ENCODE results near the gene HMSD.

HMSD gene

DNA sequence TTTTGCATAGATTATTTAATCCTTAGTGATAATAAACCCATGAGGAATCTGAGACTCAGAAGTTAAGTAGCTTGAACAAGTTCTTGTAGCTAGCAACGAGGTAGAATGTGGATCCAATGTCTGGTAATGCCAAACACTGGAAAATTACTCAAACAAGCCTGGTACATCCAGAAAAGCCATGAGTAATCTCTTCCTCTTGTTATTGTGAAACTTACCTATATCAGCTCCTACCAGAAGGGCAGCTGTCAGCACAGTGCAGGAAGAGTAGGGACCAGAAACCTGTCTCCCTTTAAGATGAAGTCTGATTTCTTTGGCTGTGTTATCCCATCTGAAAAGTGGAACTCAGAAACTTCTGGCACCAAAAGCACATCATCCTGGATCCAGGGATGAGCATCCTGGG is 13.0 kb downstream of the HMSD start:
- Histone ChIP-seq H3K4me3 (ENCODE audit: low read length) (no peak overlapping the region), H3K9me3 (ENCODE audit: control insufficient read depth, low read length) (no peaks in the 10 kb centered on the region), H3K36me3 (ENCODE audit: control insufficient read depth, insufficient read depth, low read length) (no peaks in the 10 kb centered on the region), H3K27me3 (ENCODE audit: control insufficient read depth, insufficient read depth, low read length) (peaks cover 4% of the 10 kb centered on the region), H3K9ac (ENCODE audit: low read length) (no peak overlapping the region), H3K4me1 (ENCODE audit: control insufficient read depth, insufficient read depth, low read length) (peaks cover 4% of the 10 kb centered on the region)

DNA sequence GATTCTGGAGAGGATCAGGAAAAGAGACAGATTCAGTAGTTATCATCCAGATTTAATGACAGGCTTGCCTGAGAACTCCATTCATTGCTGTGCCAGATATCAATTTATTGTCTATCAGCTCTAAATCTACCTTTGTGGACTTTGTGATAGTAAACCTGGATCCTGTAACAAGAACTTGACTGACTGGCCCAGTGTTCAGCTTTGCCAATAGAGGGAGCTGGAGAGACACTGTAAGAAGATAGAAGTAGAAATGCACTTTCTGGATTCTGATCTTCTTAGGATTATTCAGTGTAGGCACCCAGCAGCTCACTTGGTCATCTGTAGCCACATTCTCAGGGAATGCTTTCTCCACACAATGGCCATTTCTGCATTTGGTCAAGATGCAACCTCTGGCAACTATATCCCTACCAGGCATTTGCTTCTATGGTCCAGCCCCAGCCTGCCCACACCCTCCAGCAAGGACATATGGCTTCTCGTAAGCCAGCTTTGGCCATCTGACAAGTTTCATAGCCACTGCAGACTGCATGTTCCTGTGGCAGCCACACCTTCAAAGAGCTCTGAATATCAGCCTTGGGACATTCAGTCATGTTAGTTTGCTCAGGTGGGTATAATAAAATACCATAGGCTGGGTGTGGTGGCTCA is 14.6 kb downstream of the HMSD start:
- Histone ChIP-seq H3K9me3 (ENCODE audit: control insufficient read depth, low read length) (no peaks in the 10 kb centered on the region), H3K36me3 (ENCODE audit: control insufficient read depth, insufficient read depth, low read length) (no peaks in the 10 kb centered on the region), H3K4me1 (ENCODE audit: control insufficient read depth, insufficient read depth, low read length) (peaks cover 4% of the 10 kb centered on the region), H3K9ac (ENCODE audit: low read length) (no peak overlapping the region), H3K4me3 (ENCODE audit: low read length) (no peak overlapping the region), H3K27me3 (ENCODE audit: control insufficient read depth, insufficient read depth, low read length) (peaks cover 4% of the 10 kb centered on the region)

DNA sequence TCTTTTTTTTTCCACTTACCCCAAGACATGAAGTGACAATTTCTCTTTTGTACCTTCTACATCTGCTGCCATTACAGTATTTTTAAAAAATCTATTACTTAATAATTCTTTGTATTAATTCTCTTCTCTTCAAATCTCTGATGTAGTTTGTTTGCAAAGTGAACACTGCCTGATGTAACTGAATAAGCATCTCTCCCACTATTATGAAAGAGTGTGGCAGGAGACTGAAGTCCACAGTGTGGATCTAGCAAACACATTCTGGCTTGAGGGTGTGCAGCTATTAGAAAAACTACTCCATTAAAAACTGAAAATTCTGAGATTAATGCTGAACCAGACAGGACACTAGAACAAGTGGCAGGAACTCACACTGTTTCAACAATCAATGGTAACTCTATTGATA is 15.8 kb downstream of the HMSD start:
- no peak overlapping the region for H3K9ac ChIP-seq (ENCODE audit: low read length)
- H3K4me1 ChIP-seq (ENCODE audit: control insufficient read depth, insufficient read depth, low read length) = peaks cover 9% of the 10 kb centered on the region
- H3K27me3 ChIP-seq (ENCODE audit: control insufficient read depth, insufficient read depth, low read length) = peaks cover 4% of the 10 kb centered on the region
- no peak overlapping the region for H3K4me3 ChIP-seq (ENCODE audit: low read length)
- H3K9me3 ChIP-seq (ENCODE audit: control insufficient read depth, low read length) = no peaks in the 10 kb centered on the region
- H3K36me3 ChIP-seq (ENCODE audit: control insufficient read depth, insufficient read depth, low read length) = no peaks in the 10 kb centered on the region

DNA sequence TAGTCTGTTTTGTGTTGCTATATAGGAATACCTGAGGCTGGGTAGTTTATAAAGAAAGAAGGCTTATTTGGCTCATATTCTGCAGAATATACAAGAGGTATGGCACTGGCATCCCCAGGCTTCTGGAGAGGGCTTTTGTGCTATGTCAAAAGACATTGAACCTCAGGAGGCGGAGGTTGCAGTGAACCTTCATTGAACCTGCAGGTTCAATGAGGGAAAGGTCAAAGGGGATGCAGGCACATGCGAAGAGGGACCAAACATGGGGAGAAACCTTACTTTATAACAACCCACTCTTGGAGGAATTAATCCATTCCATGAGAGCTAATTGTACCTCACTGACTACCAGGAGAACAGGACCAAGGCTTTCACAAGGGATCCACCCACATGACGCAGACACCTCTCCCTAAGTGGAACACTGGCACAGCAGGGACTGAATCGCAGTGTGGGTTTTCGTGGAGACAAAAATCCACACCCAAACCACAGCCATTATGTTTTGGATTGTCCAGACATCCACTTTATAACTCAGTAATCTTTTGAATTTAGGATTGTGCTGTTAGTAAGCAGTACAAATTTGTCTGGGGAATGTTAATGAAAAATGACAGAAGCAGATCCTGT is 16.7 kb downstream of the HMSD start:
- H3K27me3 ChIP-seq (ENCODE audit: control insufficient read depth, insufficient read depth, low read length) = peaks cover 4% of the 10 kb centered on the region
- no peak overlapping the region for H3K9ac ChIP-seq (ENCODE audit: low read length)
- no peaks in the 10 kb centered on the region for H3K9me3 ChIP-seq (ENCODE audit: control insufficient read depth, low read length)
- no peaks in the 10 kb centered on the region for H3K36me3 ChIP-seq (ENCODE audit: control insufficient read depth, insufficient read depth, low read length)
- H3K4me3 ChIP-seq (ENCODE audit: low read length) = no peak overlapping the region
- H3K4me1 ChIP-seq (ENCODE audit: control insufficient read depth, insufficient read depth, low read length) = peaks cover 10% of the 10 kb centered on the region

DNA sequence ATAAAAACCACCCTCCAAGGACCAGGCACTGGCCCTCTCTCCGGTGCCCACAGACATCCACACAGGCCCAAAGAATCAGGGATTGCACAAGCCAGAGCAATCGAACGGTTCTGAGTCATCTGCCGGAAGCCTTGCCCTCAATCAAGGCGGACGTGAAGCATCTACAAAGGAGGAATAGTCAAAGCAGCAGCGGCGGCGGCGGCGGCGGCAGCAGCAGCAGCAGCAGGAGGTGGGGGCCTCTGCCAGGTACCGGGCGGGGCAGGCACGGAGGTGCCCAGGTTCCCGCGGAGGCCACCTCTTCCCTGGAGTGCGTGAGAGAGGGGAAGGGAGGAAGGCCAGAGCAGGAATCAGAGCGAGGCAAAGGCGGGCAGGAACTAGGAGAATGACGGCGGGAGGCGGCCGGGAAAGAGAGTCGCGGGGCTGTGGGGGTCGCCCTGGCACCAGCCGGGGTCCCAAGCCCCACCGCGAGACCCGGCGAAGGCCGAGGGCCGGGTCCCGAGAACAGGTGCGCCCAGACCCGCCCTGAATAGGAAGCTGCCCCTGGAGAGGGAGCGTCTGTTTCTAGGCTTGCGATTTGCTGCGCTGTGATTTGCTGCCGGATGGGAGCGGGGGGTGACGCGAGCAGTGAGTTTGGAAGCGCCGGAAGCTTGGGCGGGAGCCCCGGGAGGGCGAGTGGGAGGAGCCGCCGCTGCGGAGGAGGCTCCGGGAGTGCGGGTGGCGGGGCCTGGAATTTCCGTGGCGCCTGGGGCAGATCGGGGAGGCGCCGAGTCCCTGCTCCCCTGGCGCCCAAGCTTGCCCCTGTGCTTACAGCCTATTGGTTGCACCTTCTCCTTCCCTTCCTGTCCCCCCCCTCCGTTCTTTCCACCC is 21.1 kb downstream of the HMSD start, which contains the start of gene SERPINB8:
SERPINB8 (plus strand) TSS at position 140 of the 867 bp plus-strand sequence. CDS start 8,228 bp downstream, outside the sequence.
- Histone ChIP-seq H3K9me3 (ENCODE audit: control insufficient read depth, low read length) (no peaks in the 10 kb centered on the region), H3K9ac (ENCODE audit: low read length) (peak within 1 kb of the TSS; percentile 92), H3K4me1 (ENCODE audit: control insufficient read depth, insufficient read depth, low read length) (peaks cover 13% of the 10 kb centered on the region), H3K36me3 (ENCODE audit: control insufficient read depth, insufficient read depth, low read length) (no peaks in the 10 kb centered on the region), H3K27me3 (ENCODE audit: control insufficient read depth, insufficient read depth, low read length) (no peaks in the 10 kb centered on the region), H3K4me3 (ENCODE audit: low read length) (peak within 1 kb of the TSS; percentile 51)

DNA sequence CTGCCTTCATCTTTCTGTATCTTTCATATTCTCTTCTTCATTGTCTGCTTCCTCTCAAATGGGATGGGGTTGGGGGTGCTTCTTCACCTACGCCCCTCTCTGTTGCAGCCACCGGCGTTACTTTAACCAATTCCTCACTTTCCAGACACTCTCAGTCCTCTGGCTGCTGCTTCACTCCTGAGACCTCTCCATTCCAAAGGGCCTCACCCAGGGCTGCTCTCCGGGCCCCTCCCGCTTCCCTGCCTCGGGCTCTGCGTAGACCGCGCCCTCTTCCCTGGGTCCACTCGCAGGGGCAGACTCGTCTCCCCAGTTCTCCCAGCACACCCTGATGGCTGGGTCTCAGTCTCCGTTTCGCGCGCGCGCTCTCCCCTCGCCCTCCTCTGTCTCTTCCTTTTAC is 21.7 kb downstream of the HMSD start:
- H3K27me3 ChIP-seq (ENCODE audit: control insufficient read depth, insufficient read depth, low read length) = no peaks in the 10 kb centered on the region
- peak overlapping the region; percentile 92 for H3K9ac ChIP-seq (ENCODE audit: low read length)
- H3K4me3 ChIP-seq (ENCODE audit: low read length) = peak overlapping the region; percentile 51
- H3K9me3 ChIP-seq (ENCODE audit: control insufficient read depth, low read length) = no peaks in the 10 kb centered on the region
- no peaks in the 10 kb centered on the region for H3K36me3 ChIP-seq (ENCODE audit: control insufficient read depth, insufficient read depth, low read length)
- peaks cover 13% of the 10 kb centered on the region for H3K4me1 ChIP-seq (ENCODE audit: control insufficient read depth, insufficient read depth, low read length)

DNA sequence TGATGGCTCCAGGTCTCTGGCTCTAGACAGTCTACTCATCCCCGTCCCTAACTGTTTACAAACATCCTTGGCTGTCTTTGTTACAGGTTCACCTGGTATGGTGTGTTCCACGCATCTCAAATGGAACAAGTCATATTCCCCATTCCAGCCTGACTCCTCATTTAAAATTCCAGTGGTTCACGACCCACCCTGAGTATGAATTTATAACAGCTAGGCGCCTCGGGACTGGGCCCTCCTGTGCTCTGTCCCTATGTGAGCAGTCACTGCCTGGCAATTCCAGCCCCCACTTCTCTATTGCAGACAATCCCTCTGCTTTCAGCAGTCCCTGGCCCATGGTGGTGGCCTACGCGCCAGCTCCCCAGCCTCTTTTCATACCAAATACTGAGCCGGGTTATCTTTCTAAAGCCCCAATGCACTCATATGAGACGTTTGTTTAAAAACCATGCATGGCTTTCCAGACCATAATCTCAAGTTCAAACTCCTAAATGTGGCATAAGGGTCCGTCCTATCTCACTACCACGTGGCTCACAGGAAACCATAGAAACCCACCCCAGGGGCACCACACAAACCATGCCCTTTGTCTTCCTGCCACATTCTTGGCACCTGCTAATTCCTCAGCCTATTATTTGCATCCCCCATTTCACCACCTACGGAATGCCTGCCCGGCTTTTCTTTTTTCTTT is 22.4 kb downstream of the HMSD start:
- no peak overlapping the region for H3K4me3 ChIP-seq (ENCODE audit: low read length)
- H3K27me3 ChIP-seq (ENCODE audit: control insufficient read depth, insufficient read depth, low read length) = no peaks in the 10 kb centered on the region
- peaks cover 13% of the 10 kb centered on the region for H3K4me1 ChIP-seq (ENCODE audit: control insufficient read depth, insufficient read depth, low read length)
- H3K9me3 ChIP-seq (ENCODE audit: control insufficient read depth, low read length) = no peaks in the 10 kb centered on the region
- H3K9ac ChIP-seq (ENCODE audit: low read length) = peak overlapping the region; percentile 92
- H3K36me3 ChIP-seq (ENCODE audit: control insufficient read depth, insufficient read depth, low read length) = no peaks in the 10 kb centered on the region

DNA sequence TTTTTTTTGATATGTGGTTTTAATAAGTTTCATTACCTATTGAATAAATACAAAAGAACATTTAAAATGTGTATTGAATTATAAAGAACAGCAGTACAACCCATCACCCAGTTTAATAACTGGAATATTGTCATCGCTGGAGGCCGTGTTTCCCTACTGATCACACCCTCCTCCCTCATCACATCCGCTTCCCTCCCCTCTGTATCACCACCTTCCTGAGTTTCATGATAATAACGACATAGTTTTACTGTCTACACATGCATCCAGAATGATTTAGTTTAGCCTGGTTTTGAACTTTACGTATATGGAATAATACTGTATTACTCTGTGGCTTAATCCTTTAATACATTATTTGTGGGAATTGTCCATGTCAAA is 22.9 kb downstream of the HMSD start:
- no peak overlapping the region for H3K9ac ChIP-seq (ENCODE audit: low read length)
- H3K4me1 ChIP-seq (ENCODE audit: control insufficient read depth, insufficient read depth, low read length) = peaks cover 13% of the 10 kb centered on the region
- no peaks in the 10 kb centered on the region for H3K27me3 ChIP-seq (ENCODE audit: control insufficient read depth, insufficient read depth, low read length)
- H3K36me3 ChIP-seq (ENCODE audit: control insufficient read depth, insufficient read depth, low read length) = no peaks in the 10 kb centered on the region
- H3K9me3 ChIP-seq (ENCODE audit: control insufficient read depth, low read length) = no peaks in the 10 kb centered on the region
- H3K4me3 ChIP-seq (ENCODE audit: low read length) = no peak overlapping the region

DNA sequence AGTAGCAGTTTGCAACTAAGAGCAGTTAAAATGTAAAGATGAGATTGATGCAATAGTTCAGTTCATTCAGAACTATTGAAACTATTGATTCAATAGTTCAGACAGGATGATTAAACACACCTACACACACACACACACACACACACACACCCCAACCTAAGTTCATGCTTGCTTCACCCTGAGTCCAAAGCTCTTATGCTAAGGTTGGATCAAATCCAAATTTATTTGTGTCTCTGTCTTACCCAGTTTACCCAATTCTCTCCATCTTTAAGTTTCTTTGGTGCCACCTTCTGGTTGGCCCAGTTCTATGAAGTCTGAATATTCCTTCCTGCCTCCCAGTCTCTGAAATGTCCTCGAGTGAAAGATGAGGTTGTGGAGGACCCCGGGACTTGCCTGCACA is 25.9 kb downstream of the HMSD start:
- peaks cover 8% of the 10 kb centered on the region for H3K4me1 ChIP-seq (ENCODE audit: control insufficient read depth, insufficient read depth, low read length)
- no peaks in the 10 kb centered on the region for H3K9me3 ChIP-seq (ENCODE audit: control insufficient read depth, low read length)
- H3K4me3 ChIP-seq (ENCODE audit: low read length) = no peak overlapping the region
- H3K9ac ChIP-seq (ENCODE audit: low read length) = no peak overlapping the region
- H3K36me3 ChIP-seq (ENCODE audit: control insufficient read depth, insufficient read depth, low read length) = no peaks in the 10 kb centered on the region
- no peaks in the 10 kb centered on the region for H3K27me3 ChIP-seq (ENCODE audit: control insufficient read depth, insufficient read depth, low read length)

DNA sequence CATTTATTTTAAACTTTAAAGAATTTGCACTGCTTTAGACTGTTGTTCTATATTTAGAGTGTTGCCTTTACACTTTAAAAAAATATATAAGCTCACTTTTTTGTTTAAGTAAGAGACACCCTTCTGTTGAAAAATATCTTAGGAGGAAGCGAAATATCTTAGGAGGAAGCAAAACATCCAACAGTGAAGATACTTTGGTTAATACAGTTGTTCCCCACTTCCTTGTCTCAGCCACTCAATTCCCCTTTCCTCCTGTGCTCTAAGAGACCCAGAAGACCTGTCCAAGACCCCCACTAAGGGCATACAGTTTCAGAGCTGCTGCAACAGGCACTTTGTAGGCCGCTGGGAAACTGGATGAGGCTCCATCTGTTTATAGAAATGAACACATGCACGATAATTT is 26.5 kb downstream of the HMSD start:
- Histone ChIP-seq H3K27me3 (ENCODE audit: control insufficient read depth, insufficient read depth, low read length) (no peaks in the 10 kb centered on the region), H3K9ac (ENCODE audit: low read length) (no peak overlapping the region), H3K4me3 (ENCODE audit: low read length) (no peak overlapping the region), H3K36me3 (ENCODE audit: control insufficient read depth, insufficient read depth, low read length) (no peaks in the 10 kb centered on the region), H3K9me3 (ENCODE audit: control insufficient read depth, low read length) (no peaks in the 10 kb centered on the region), H3K4me1 (ENCODE audit: control insufficient read depth, insufficient read depth, low read length) (peaks cover 8% of the 10 kb centered on the region)

DNA sequence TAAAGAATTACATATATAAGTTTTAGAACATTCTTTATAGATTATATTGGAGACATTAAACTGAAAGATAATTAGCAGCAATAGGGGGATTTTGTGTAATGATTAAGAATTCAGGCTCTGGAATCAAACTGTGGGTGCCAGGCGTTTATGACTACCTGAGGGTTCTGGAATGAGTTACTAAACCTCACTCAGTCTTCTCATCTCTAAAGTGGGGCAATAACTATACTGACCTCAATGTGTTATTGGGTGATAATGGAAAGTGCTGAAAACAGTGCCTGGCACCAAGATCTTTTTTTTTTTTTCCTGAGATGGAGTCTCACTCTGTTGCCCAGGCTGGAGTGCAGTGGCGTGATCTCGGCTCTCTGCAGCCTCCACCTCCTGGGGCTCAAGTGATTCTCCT is 27.9 kb downstream of the HMSD start:
- no peaks in the 10 kb centered on the region for H3K27me3 ChIP-seq (ENCODE audit: control insufficient read depth, insufficient read depth, low read length)
- H3K36me3 ChIP-seq (ENCODE audit: control insufficient read depth, insufficient read depth, low read length) = no peaks in the 10 kb centered on the region
- H3K4me1 ChIP-seq (ENCODE audit: control insufficient read depth, insufficient read depth, low read length) = no peaks in the 10 kb centered on the region
- no peak overlapping the region for H3K9ac ChIP-seq (ENCODE audit: low read length)
- no peaks in the 10 kb centered on the region for H3K9me3 ChIP-seq (ENCODE audit: control insufficient read depth, low read length)
- no peak overlapping the region for H3K4me3 ChIP-seq (ENCODE audit: low read length)
